ENCODE measurements around the gene NHLRC1.

- TF ChIP-seq, protein P1, sequence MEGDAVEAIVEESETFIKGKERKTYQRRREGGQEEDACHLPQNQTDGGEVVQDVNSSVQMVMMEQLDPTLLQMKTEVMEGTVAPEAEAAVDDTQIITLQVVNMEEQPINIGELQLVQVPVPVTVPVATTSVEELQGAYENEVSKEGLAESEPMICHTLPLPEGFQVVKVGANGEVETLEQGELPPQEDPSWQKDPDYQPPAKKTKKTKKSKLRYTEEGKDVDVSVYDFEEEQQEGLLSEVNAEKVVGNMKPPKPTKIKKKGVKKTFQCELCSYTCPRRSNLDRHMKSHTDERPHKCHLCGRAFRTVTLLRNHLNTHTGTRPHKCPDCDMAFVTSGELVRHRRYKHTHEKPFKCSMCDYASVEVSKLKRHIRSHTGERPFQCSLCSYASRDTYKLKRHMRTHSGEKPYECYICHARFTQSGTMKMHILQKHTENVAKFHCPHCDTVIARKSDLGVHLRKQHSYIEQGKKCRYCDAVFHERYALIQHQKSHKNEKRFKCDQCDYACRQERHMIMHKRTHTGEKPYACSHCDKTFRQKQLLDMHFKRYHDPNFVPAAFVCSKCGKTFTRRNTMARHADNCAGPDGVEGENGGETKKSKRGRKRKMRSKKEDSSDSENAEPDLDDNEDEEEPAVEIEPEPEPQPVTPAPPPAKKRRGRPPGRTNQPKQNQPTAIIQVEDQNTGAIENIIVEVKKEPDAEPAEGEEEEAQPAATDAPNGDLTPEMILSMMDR (IDR thresholded peaks at IDR 0.05), result no peak
- no peak for TF ChIP-seq POLR2A (IDR thresholded peaks at IDR 0.05)
These were observed 20.6 kb downstream of the NHLRC1 start for GRCh38 chr6:18101873-18102272.
